ENCODE data around the gene GRHL3. TPM values are rescaled to one million over a fixed set of nuclear protein-coding genes. Genes with fewer than 3 reads are reported as not detected.

GRHL3 gene
- total and polyA plus RNA-seq, 4 donors = 0.07 to 0.09 (median 0.09) TPM

DNA sequence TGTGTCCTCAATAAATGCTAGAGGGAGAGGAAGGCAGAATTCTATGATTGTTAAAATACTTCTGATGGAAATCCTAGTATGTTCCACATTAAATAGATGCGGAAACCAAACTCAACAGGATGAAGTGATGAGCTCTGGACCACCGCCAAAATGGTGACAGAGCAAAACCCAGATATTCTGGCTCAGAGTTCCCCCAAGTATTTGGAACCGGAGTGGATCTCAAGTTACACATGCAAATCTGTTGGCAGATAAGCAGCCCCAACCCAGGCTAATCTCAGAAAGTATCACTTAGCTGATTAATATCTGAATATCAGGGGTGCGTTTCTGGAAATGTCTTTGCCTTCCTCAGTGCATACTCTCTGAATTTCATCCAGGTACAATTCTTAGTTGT is 17.4 kb upstream of the GRHL3 start:
- 80% methylated on average over 4 of the region's 4 CpGs for WGBS
- DNase-seq (ENCODE audit: low spot score) = no peak

DNA sequence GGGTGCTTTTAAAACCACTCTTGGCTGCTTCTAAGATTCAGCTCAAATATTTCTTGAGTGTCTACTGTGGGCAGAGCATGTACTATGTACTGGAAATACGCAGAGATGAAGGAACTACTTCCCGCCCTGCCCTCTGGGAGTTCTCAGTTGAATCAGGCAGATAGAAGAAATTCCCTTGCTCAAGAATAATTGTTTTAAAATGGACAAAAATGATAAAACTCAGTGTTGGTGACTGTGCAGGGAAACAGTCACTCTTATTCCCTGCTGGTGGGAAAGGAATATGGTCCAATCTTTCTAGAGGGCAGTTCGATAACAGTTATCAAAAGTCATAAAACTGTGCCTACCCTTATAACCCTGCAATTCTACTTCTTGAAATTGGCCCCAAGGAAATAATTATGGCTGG is 16.9 kb upstream of the GRHL3 start:
- H3K4me3 ChIP-seq (ENCODE audit: low read depth in 1 of 3, low read length in 3 of 3) = no peak overlapping the region
- peaks cover 0 to 5% (median 1%) of the 10 kb centered on the region in 4 donors for H3K4me1 ChIP-seq (ENCODE audit: control insufficient read depth in 4 of 4, insufficient read depth in 4 of 4, low read length in 3 of 4)
- no peak for DNase-seq (ENCODE audit: low spot score)
- WGBS = 92% methylated on average over 3 of the region's 3 CpGs
- no peaks in the 10 kb centered on the region for H3K9me3 ChIP-seq (ENCODE audit: control insufficient read depth in 4 of 4, low read length in 3 of 4)
- H3K9ac ChIP-seq (ENCODE audit: low read depth in 1 of 2, low read length in 2 of 2) = no peak overlapping the region
- peaks cover 0 to 1% (median 0%) of the 10 kb centered on the region in 4 donors for H3K36me3 ChIP-seq (ENCODE audit: control insufficient read depth in 4 of 4, insufficient read depth in 3 of 4, low read depth in 1 of 4, low read length in 3 of 4)
- no peak overlapping the region for H3K27ac ChIP-seq (ENCODE audit: low read depth in 1 of 2, low read length in 2 of 2)
- no peaks in the 10 kb centered on the region for H3K27me3 ChIP-seq (ENCODE audit: control insufficient read depth in 4 of 4, insufficient read depth in 4 of 4, low read length in 3 of 4)
- TF ChIP-seq, protein P1, sequence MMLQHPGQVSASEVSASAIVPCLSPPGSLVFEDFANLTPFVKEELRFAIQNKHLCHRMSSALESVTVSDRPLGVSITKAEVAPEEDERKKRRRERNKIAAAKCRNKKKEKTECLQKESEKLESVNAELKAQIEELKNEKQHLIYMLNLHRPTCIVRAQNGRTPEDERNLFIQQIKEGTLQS (IDR thresholded peaks at IDR 0.05) = no peak
- TF ChIP-seq RXRA (IDR thresholded peaks at IDR 0.05) (no peak), EGR1 (IDR thresholded peaks at IDR 0.05; ENCODE audit: low read depth in 2 of 2) (no peak), HNF4A (conservative IDR thresholded peaks at IDR 0.05) (no peak), FOXA2 (IDR thresholded peaks at IDR 0.05) (no peak), TAF1 (conservative IDR thresholded peaks at IDR 0.05) (no peak), YY1 (IDR thresholded peaks at IDR 0.05) (no peak), NR2F2 (IDR thresholded peaks at IDR 0.05) (no peak), JUND (IDR thresholded peaks at IDR 0.05) (no peak), RAD21 (IDR thresholded peaks at IDR 0.05) (no peak)
- TF ChIP-seq, protein P2, sequence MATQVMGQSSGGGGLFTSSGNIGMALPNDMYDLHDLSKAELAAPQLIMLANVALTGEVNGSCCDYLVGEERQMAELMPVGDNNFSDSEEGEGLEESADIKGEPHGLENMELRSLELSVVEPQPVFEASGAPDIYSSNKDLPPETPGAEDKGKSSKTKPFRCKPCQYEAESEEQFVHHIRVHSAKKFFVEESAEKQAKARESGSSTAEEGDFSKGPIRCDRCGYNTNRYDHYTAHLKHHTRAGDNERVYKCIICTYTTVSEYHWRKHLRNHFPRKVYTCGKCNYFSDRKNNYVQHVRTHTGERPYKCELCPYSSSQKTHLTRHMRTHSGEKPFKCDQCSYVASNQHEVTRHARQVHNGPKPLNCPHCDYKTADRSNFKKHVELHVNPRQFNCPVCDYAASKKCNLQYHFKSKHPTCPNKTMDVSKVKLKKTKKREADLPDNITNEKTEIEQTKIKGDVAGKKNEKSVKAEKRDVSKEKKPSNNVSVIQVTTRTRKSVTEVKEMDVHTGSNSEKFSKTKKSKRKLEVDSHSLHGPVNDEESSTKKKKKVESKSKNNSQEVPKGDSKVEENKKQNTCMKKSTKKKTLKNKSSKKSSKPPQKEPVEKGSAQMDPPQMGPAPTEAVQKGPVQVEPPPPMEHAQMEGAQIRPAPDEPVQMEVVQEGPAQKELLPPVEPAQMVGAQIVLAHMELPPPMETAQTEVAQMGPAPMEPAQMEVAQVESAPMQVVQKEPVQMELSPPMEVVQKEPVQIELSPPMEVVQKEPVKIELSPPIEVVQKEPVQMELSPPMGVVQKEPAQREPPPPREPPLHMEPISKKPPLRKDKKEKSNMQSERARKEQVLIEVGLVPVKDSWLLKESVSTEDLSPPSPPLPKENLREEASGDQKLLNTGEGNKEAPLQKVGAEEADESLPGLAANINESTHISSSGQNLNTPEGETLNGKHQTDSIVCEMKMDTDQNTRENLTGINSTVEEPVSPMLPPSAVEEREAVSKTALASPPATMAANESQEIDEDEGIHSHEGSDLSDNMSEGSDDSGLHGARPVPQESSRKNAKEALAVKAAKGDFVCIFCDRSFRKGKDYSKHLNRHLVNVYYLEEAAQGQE (IDR thresholded peaks at IDR 0.05) = no peak
- TF ChIP-seq, protein P3, sequence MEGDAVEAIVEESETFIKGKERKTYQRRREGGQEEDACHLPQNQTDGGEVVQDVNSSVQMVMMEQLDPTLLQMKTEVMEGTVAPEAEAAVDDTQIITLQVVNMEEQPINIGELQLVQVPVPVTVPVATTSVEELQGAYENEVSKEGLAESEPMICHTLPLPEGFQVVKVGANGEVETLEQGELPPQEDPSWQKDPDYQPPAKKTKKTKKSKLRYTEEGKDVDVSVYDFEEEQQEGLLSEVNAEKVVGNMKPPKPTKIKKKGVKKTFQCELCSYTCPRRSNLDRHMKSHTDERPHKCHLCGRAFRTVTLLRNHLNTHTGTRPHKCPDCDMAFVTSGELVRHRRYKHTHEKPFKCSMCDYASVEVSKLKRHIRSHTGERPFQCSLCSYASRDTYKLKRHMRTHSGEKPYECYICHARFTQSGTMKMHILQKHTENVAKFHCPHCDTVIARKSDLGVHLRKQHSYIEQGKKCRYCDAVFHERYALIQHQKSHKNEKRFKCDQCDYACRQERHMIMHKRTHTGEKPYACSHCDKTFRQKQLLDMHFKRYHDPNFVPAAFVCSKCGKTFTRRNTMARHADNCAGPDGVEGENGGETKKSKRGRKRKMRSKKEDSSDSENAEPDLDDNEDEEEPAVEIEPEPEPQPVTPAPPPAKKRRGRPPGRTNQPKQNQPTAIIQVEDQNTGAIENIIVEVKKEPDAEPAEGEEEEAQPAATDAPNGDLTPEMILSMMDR (IDR thresholded peaks at IDR 0.05; ENCODE audit: low read depth, low read length, missing input control) = no peak

More for the DNA sequence above, 17.4 kb upstream of the GRHL3 start:
- no peaks in the 10 kb centered on the region for H3K27me3 ChIP-seq (ENCODE audit: control insufficient read depth in 4 of 4, insufficient read depth in 4 of 4, low read length in 3 of 4)
- TF ChIP-seq, protein P2 (IDR thresholded peaks at IDR 0.05) = no peak
- TF ChIP-seq, protein P4, sequence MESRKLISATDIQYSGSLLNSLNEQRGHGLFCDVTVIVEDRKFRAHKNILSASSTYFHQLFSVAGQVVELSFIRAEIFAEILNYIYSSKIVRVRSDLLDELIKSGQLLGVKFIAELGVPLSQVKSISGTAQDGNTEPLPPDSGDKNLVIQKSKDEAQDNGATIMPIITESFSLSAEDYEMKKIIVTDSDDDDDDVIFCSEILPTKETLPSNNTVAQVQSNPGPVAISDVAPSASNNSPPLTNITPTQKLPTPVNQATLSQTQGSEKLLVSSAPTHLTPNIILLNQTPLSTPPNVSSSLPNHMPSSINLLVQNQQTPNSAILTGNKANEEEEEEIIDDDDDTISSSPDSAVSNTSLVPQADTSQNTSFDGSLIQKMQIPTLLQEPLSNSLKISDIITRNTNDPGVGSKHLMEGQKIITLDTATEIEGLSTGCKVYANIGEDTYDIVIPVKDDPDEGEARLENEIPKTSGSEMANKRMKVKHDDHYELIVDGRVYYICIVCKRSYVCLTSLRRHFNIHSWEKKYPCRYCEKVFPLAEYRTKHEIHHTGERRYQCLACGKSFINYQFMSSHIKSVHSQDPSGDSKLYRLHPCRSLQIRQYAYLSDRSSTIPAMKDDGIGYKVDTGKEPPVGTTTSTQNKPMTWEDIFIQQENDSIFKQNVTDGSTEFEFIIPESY (IDR thresholded peaks at IDR 0.05) = no peak
- TF ChIP-seq SP1 (IDR thresholded peaks at IDR 0.05) (no peak), HNF4A (conservative IDR thresholded peaks at IDR 0.05) (no peak)
- TF ChIP-seq, protein P3 (IDR thresholded peaks at IDR 0.05; ENCODE audit: low read depth, low read length, missing input control) = no peak
- H3K9me3 ChIP-seq (ENCODE audit: control insufficient read depth in 4 of 4, low read length in 3 of 4) = no peaks in the 10 kb centered on the region
- peaks cover 0 to 8% (median 2%) of the 10 kb centered on the region in 4 donors for H3K4me1 ChIP-seq (ENCODE audit: control insufficient read depth in 4 of 4, insufficient read depth in 4 of 4, low read length in 3 of 4)
- H3K36me3 ChIP-seq (ENCODE audit: control insufficient read depth in 4 of 4, insufficient read depth in 3 of 4, low read depth in 1 of 4, low read length in 3 of 4) = no peaks in the 10 kb centered on the region
- H3K27ac ChIP-seq (ENCODE audit: low read depth in 1 of 2, low read length in 2 of 2) = no peak overlapping the region
- H3K4me3 ChIP-seq (ENCODE audit: low read depth in 1 of 3, low read length in 3 of 3) = no peak overlapping the region
- H3K9ac ChIP-seq (ENCODE audit: low read depth in 1 of 2, low read length in 2 of 2) = no peak overlapping the region
